Heart right ventricle (tissue), 16 donors: ENCODE data around the gene KRTAP10-10. TPM values are rescaled to one million over a fixed set of nuclear protein-coding genes. Genes with fewer than 3 reads are reported as not detected.
"Not testable (repeated sequence)": the region's sequence is repeated elsewhere in the genome, so short reads cannot be mapped to it uniquely, and the experiment has no call there.

ENCODE experiments used
- ATAC-seq, 8 donors: fragments of 200-7000 bp; cut with Tn5 transposase; one replicate each; pipeline ENCODE4 v1.9.1; 2020; ENCODE audit warnings: mild to moderate bottlenecking in 8 of 8, moderate library complexity in 8 of 8, moderate number of reproducible peaks in 1 of 8
- DNase-seq, 2 donors: peaks; one replicate each; pipeline ENCODE4 v3.0.0-alpha.2; 2020
- H3K27ac ChIP-seq, 10 donors: fragments of 200-600 bp; sonication (generic) in 2 of 10; one replicate each; pipeline versions ENCODE4 v1.5.0 to v1.8.0; 2020 to 2022; ENCODE audit warnings: mild to moderate bottlenecking in 3 of 10
- H3K27me3 ChIP-seq, 7 donors: fragments of 200-600 bp; one replicate each; pipeline ENCODE4 v1.8.0; 2021 to 2022; ENCODE audit warnings: mild to moderate bottlenecking in 2 of 7
- H3K36me3 ChIP-seq, 9 donors: fragments of 200-600 bp; sonication (generic) in 1 of 9; one replicate each; pipeline versions ENCODE4 v1.5.0 to v1.8.0; 2020 to 2022; ENCODE audit warnings: mild to moderate bottlenecking in 2 of 9
- H3K4me1 ChIP-seq, 9 donors: fragments of 200-600 bp; sonication (generic) in 1 of 9; one replicate each; pipeline versions ENCODE4 v1.5.0 to v1.8.0; 2020 to 2022; ENCODE audit warnings: mild to moderate bottlenecking in 4 of 9
- H3K4me3 ChIP-seq, 10 donors: fragments of 200-600 bp; sonication (generic) in 2 of 10; one replicate each; pipeline versions ENCODE4 v1.5.0 to v1.8.0; 2020 to 2022; ENCODE audit warnings: mild to moderate bottlenecking in 7 of 10, moderate library complexity in 2 of 10
- H3K9me3 ChIP-seq, 11 donors: fragments of 200-600 bp in 10 of 11; sonication (generic) in 2 of 11; one replicate each; pipeline versions ENCODE4 v1.5.0 to v1.8.0; 2013 to 2022; ENCODE audit warnings: mild to moderate bottlenecking in 2 of 11, control low read depth in 1 of 11, moderate library complexity in 1 of 11
- CTCF ChIP-seq, 9 donors: fragments of 200-600 bp; sonication (generic) in 2 of 9; IDR thresholded peaks; one replicate each; pipeline versions ENCODE4 v1.5.0 to v1.8.0; 2021 to 2022; ENCODE audit warnings: antibody characterized with exemption in 9 of 9, mild to moderate bottlenecking in 5 of 9, moderate library complexity in 1 of 9
- WGBS, 2 donors: extraction: QIAGEN DNeasy Blood & Tissue Kit; methylation state at CpG; one replicate each; pipeline ENCODE4 v1.1.7; 2013; ENCODE audit warnings: inconsistent platforms in 1 of 2; 5-methylcytosine and 5-hydroxymethylcytosine counted together
- intact Hi-C, 10 donors: fragments of 100-400 bp; cut with DNase I; formaldehyde crosslinking; loops; one replicate each; pipeline versions ENCODE4 v1.11.1 to v1.14.2; 2022
- polyA plus RNA-seq, 2 donors: library from polyadenylated mRNA; stranded (reverse); fragments of 200-250 nt; gene quantifications; one replicate each; pipeline ENCODE4 v1.2.3, GENCODE V29; 2013
- total RNA-seq, 10 donors: library from RNA; stranded (reverse); fragmentation: NEBNext Ultra II Directional in 3 of 10; extraction: Animal tissue kit (Norgen Biotek cat#: 25700) in 3 of 10; gene quantifications; one replicate each; pipeline versions ENCODE4 v1.2.1 to v1.2.4, GENCODE V29; 2021 to 2023
- donor health status: Arrhythmogenic right ventricular cardiomyopathy.
- donor health status: ischemic (EF 13 %, LVEDD 7.1; RV severe dilation, severe dysfunction).
- donor health status: healthy with polysubstance abuse.
- donor health status: DM: no; HTN: yes; CAD: no.
- donor health status: DM: no; HTN: no; CAD: no.
- donor health status: ischemic (EF 25% LVEDD 6.9; RV normal size, moderate dysfunction).
- donor health status: ischemic (EF 25% LVEDD 5.7; RV mildly dilated, moderate dysfunction).
- donor health status: healthy.
- donor health status: DM: yes; HTN: yes; CAD: no.
- donor health status: Ischemic cardiomyopathy.
- donor health status: ischemic (EF 35%, LVEDD 5.7; RV mildly dilated, moderate dysfunction).
- donor health status: nonischemic (EF 11% LVEDD 7.7; RV severe dilation, severe dysfunction).
- donor health status: DM: yes; HTN: yes; CAD: no.
- donor health status: PGD.
- donor health status: ischemic (EF 29% LVEDD 5.4; RV normal size, mild dysfunction).
- donor health status: nonischemic (EF 23%, LVEDD 6.1; RV moderate dilation, normal function).

Gene KRTAP10-10
- total and polyA plus RNA-seq, 12 donors: not detected

GRCh38 chr21:44606495-44606894 is 30.7 kb upstream of the KRTAP10-10 start:
- H3K4me3 ChIP-seq: no peak overlapping the region
- WGBS, 2 donors: 73 to 77% methylated on average over 4 of the region's 4 CpGs
- DNase-seq: no peak
- no peaks in the 10 kb centered on the region for H3K36me3 ChIP-seq
- H3K27me3 ChIP-seq: peaks cover 0 to 21% (median 12%) of the 10 kb centered on the region in 7 donors
- no peak overlapping the region for H3K27ac ChIP-seq
- intact Hi-C loops: no loop called here
- no peaks in the 10 kb centered on the region for H3K4me1 ChIP-seq
- TF ChIP-seq CTCF (IDR thresholded peaks at IDR 0.05): no peak
- ATAC-seq: no peak
- H3K9me3 ChIP-seq: peaks cover 0 to 56% (median 14%) of the 10 kb centered on the region in 11 donors

GRCh38 chr21:44609193-44609592 is 28.0 kb upstream of the KRTAP10-10 start:
- Histone ChIP-seq H3K4me1 (no peaks in the 10 kb centered on the region), H3K27ac (no peak overlapping the region), H3K27me3 (peaks cover 0 to 24% (median 5%) of the 10 kb centered on the region in 7 donors), H3K36me3 (no peaks in the 10 kb centered on the region), H3K4me3 (no peak overlapping the region), H3K9me3 (peaks cover 0 to 58% (median 14%) of the 10 kb centered on the region in 11 donors)
- no peak for DNase-seq
- intact Hi-C loops: no loop called here
- ATAC-seq: no peak
- TF ChIP-seq CTCF (IDR thresholded peaks at IDR 0.05): no peak

GRCh38 chr21:44610157-44610843 is 26.9 kb upstream of the KRTAP10-10 start:
- H3K27ac ChIP-seq, DNase-seq, H3K36me3 ChIP-seq, H3K4me3 ChIP-seq, ATAC-seq, H3K4me1 ChIP-seq: not testable (repeated sequence)
- intact Hi-C loops: loop anchor here in 1 of 10 donors (10.0 kb wide), 1 partner anchor 135 kb away; no protein-coding TSS in a partner anchor
- WGBS, 2 donors: 92 to 93% methylated on average over 7 of the region's 7 CpGs
- peaks cover 0 to 53% (median 14%) of the 10 kb centered on the region in 11 donors for H3K9me3 ChIP-seq
- H3K27me3 ChIP-seq: peaks cover 0 to 30% (median 3%) of the 10 kb centered on the region in 7 donors

- ATAC-seq: no peak
- TF ChIP-seq CTCF (IDR thresholded peaks at IDR 0.05): no peak
- intact Hi-C loops: loop anchor here in 1 of 10 donors (10.0 kb wide), 1 partner anchor 133 kb away; no protein-coding TSS in a partner anchor
- DNase-seq: no peak
- no peak overlapping the region for H3K4me3 ChIP-seq
- H3K4me1 ChIP-seq: no peaks in the 10 kb centered on the region
- 83 to 86% methylated on average over 4 of the region's 4 CpGs for WGBS, 2 donors
- no peak overlapping the region for H3K27ac ChIP-seq
- H3K27me3 ChIP-seq: peaks cover 0 to 35% (median 5%) of the 10 kb centered on the region in 7 donors
- peaks cover 0 to 47% (median 14%) of the 10 kb centered on the region in 11 donors for H3K9me3 ChIP-seq
- H3K36me3 ChIP-seq: no peaks in the 10 kb centered on the region
Observed at GRCh38 chr21:44611551-44611950, 25.6 kb upstream of the KRTAP10-10 start.

GRCh38 chr21:44612029-44612486 is 25.1 kb upstream of the KRTAP10-10 start, which contains the start of gene KRTAP10-8:
KRTAP10-8 (plus strand) TSS chr21:44612079; CDS start chr21:44612101, 22 bp downstream.
- H3K27ac ChIP-seq: no peak within 1 kb of the TSS
- ATAC-seq: peak in 1 of 8 donors; percentile 34
- no peak for TF ChIP-seq CTCF (IDR thresholded peaks at IDR 0.05)
- H3K36me3 ChIP-seq: no peaks in the 10 kb centered on the region
- no peak within 1 kb of the TSS for H3K4me3 ChIP-seq
- peaks cover 0 to 35% (median 5%) of the 10 kb centered on the region in 7 donors for H3K27me3 ChIP-seq
- peaks cover 0 to 42% (median 14%) of the 10 kb centered on the region in 11 donors for H3K9me3 ChIP-seq
- WGBS, 2 donors: 89 to 90% methylated on average over 8 of the region's 8 CpGs
- intact Hi-C loops: loop anchor here in 1 of 10 donors (10.0 kb wide), 1 partner anchor 133 kb away; no protein-coding TSS in a partner anchor
- no peaks in the 10 kb centered on the region for H3K4me1 ChIP-seq
- no peak for DNase-seq
